HepG2 (cell line): ENCODE results near the gene TALDO1. TPM values are rescaled to one million over a fixed set of nuclear protein-coding genes. Genes with fewer than 3 reads are reported as not detected.

Experiments used
- ATAC-seq: fragments of 200-7000 bp; cut with Tn5 transposase; 3 replicates; pipeline ENCODE4 v1.9.1; 2020; ENCODE audit warnings: mild to moderate bottlenecking, moderate library complexity
- BruUV-seq: library from RNA; stranded (reverse); fragments of 400-500 nt; replicated peaks from 2 replicates; lab custom pipeline; 2021; lab: Mats Ljungman, UMichigan
- CTCF ChIA-PET: fragments of 300-600 bp; formaldehyde crosslinking; extraction: SDS; loops from one replicate; lab custom pipeline; 2021; ENCODE audit warnings: low total read pairs, inconsistent platforms, low intra/inter-chr PET ratio; lab: Yijun Ruan, JAX
- POLR2A ChIA-PET: fragments of 350-600 bp; sonication (Branson Sonifier 250); formaldehyde crosslinking; loops from one replicate; lab custom pipeline; 2020; ENCODE audit warnings: antibody characterized with exemption, inconsistent platforms; lab: Yijun Ruan, JAX
- DNase-seq: peaks from one replicate; pipeline ENCODE4 v3.0.0-alpha.2; 2015; ENCODE audit warnings: low spot score
- FAIRE-seq: peaks from 3 replicates; lab custom pipeline; 2011; peaks lifted over from hg19 to GRCh38; lab: Jason Lieb, UNC
- H2AFZ ChIP-seq: one replicate; pipeline ENCODE4 v1.6.1; 2011; ENCODE audit warnings: low read length, inconsistent platforms
- H3K27ac ChIP-seq: fragments of 300-600 bp; 3 replicates; pipeline ENCODE4 v1.8.0; 2011; ENCODE audit warnings: mixed run types, mild to moderate bottlenecking, mixed read lengths, low read length, inconsistent platforms; ENCODE audit not compliant: insufficient read depth; ENCODE audit errors: extremely low read length
- H3K27me3 ChIP-seq, 2 experiments: fragments of 200-600 bp in 1 of 2; 2 replicates in 1 of 2; 3 replicates in 1 of 2; pipeline versions ENCODE4 v1.6.0 to v1.8.0; 2011; ENCODE audit warnings: low read length in 2 of 2, mild to moderate bottlenecking in 2 of 2, moderate library complexity in 2 of 2, inconsistent platforms in 1 of 2; ENCODE audit not compliant: insufficient read depth in 2 of 2, control insufficient read depth in 1 of 2
- H3K36me3 ChIP-seq, 2 experiments: fragments of 200-600 bp in 1 of 2; replicated peaks in 1 of 2; 2 replicates in 1 of 2; 3 replicates in 1 of 2; pipeline versions ENCODE4 v1.5.1 to v1.8.0; 2011; ENCODE audit warnings: low read length in 2 of 2, inconsistent platforms in 1 of 2; ENCODE audit not compliant: insufficient read depth in 2 of 2, control insufficient read depth in 1 of 2
- H3K4me1 ChIP-seq: 2 replicates; pipeline ENCODE4 v1.5.1; 2012; ENCODE audit warnings: low read length, inconsistent platforms; ENCODE audit not compliant: insufficient read depth
- H3K4me2 ChIP-seq: 2 replicates; pipeline ENCODE4 v1.6.0; 2011; ENCODE audit warnings: low read depth, low read length, inconsistent platforms
- H3K4me3 ChIP-seq, 3 experiments: fragments of 200-600 bp in 1 of 3; sonication (generic), shearing (Covaris generic) in 1 of 3; replicated peaks in 1 of 3; 2 replicates each; pipeline ENCODE4 v1.5.1; 2011 to 2016; ENCODE audit warnings: low read length in 3 of 3, inconsistent platforms in 2 of 3, low read depth in 2 of 3, mild to moderate bottlenecking in 2 of 3, control low read depth in 1 of 3, mixed read lengths in 1 of 3; ENCODE audit not compliant: insufficient read depth in 1 of 3
- H3K79me2 ChIP-seq: one replicate; pipeline ENCODE4 v1.6.1; 2011; ENCODE audit warnings: low read length, inconsistent platforms; ENCODE audit not compliant: insufficient read depth
- H3K9ac ChIP-seq: 2 replicates; pipeline ENCODE4 v1.6.0; 2011; ENCODE audit warnings: mild to moderate bottlenecking, low read depth, low read length, inconsistent platforms; ENCODE audit not compliant: insufficient read depth
- H3K9me3 ChIP-seq: 2 replicates; pipeline ENCODE4 v1.5.1; 2012; ENCODE audit warnings: mild to moderate bottlenecking, low read length
- H4K20me1 ChIP-seq: 2 replicates; pipeline ENCODE4 v1.6.0; 2011; ENCODE audit warnings: inconsistent platforms, mild to moderate bottlenecking, low read length, moderate library complexity; ENCODE audit not compliant: insufficient read depth
- HINFP ChIP-seq: sonication (generic); formaldehyde crosslinking; IDR thresholded peaks from 2 replicates; pipeline ENCODE4 v1.4.0; 2020; ENCODE audit warnings: low read depth, mild to moderate bottlenecking, missing genetic modification reagents
- HNRNPL ChIP-seq: fragments of 200-400 bp; formaldehyde crosslinking; IDR thresholded peaks from 2 replicates; pipeline ENCODE4 v1.6.1; 2017; ENCODE audit warnings: mild to moderate bottlenecking, low read depth, low read length
- KDM5B ChIP-seq: sonication (generic); formaldehyde crosslinking; IDR thresholded peaks from 2 replicates; pipeline ENCODE4 v1.4.0; 2020; ENCODE audit warnings: missing genetic modification reagents, mild to moderate bottlenecking, borderline replicate concordance
- MXD4 ChIP-seq: IDR thresholded peaks from 2 replicates; pipeline ENCODE4 v1.6.1; 2016; ENCODE audit warnings: mild to moderate bottlenecking, missing biosample characterization, missing genetic modification reagents
- PAX8 ChIP-seq: sonication (generic); formaldehyde crosslinking; IDR thresholded peaks from 2 replicates; pipeline ENCODE4 v1.8.0; 2022; ENCODE audit warnings: mild to moderate bottlenecking, missing genetic modification reagents, borderline replicate concordance
- PITX1 ChIP-seq: sonication (generic); formaldehyde crosslinking; IDR thresholded peaks from 2 replicates; pipeline ENCODE4 v1.5.1; 2020; ENCODE audit warnings: mild to moderate bottlenecking, missing genetic modification reagents
- ZFP41 ChIP-seq: sonication (generic); formaldehyde crosslinking; IDR thresholded peaks from 2 replicates; pipeline ENCODE4 v1.4.0; 2020; ENCODE audit warnings: mild to moderate bottlenecking, missing genetic modification reagents, borderline replicate concordance
- ZGPAT ChIP-seq: IDR thresholded peaks from 2 replicates; pipeline ENCODE4 v1.6.1; 2016; ENCODE audit warnings: mild to moderate bottlenecking
- ZNF274 ChIP-seq: sonication (generic); formaldehyde crosslinking; IDR thresholded peaks from 2 replicates; pipeline ENCODE4 v1.5.1; 2020; ENCODE audit warnings: mild to moderate bottlenecking, missing genetic modification reagents
- ZNF367 ChIP-seq: sonication (generic); formaldehyde crosslinking; IDR thresholded peaks from 2 replicates; pipeline ENCODE4 v1.4.0; 2020; ENCODE audit warnings: missing genetic modification reagents, borderline replicate concordance
- ZNF510 ChIP-seq: sonication (generic); formaldehyde crosslinking; IDR thresholded peaks from 2 replicates; pipeline ENCODE4 v1.4.0; 2020; ENCODE audit warnings: low read depth, mild to moderate bottlenecking, missing genetic modification reagents
- ZNF687 ChIP-seq: sonication (generic); formaldehyde crosslinking; IDR thresholded peaks from 2 replicates; pipeline ENCODE4 v1.5.1; 2020; ENCODE audit warnings: mild to moderate bottlenecking, missing genetic modification reagents, moderate library complexity
- WGBS: methylation state at CpG from one replicate; pipeline ENCODE4 v1.1.6; 2017; ENCODE audit warnings: low lambda C conversion rate; 5-methylcytosine and 5-hydroxymethylcytosine counted together
- in situ Hi-C: cut with HindIII; loops from 2 replicates; pipeline ENCODE4 v1.10.0; 2017; ENCODE audit warnings: low pct_unique_long_range_greater_than_20kb; ENCODE audit not compliant: extremely low pct_ligation_motif_present
- intact Hi-C: fragments of 100-400 bp; cut with micrococcal nuclease; formaldehyde crosslinking; loops from one replicate; pipeline ENCODE4 v1.10.0; 2022; ENCODE audit not compliant: unreplicated experiment
- polyA plus RNA-seq, 8 experiments: library from polyadenylated mRNA; depleted of rRNA in 3 of 8; stranded (reverse) in 7 of 8; unstranded in 1 of 8; fragments of >200 nt; fragmentation: Illumina TruSeq in 4 of 8; extraction: Trizol in 4 of 8; gene quantifications; 2 replicates each; pipeline versions ENCODE4 v1.2.1 to v1.2.3, GENCODE V29; 2011 to 2016; ENCODE audit warnings: low read depth in 4 of 8, missing spikeins in 1 of 8, mixed read lengths in 1 of 8; ENCODE audit not compliant: insufficient read depth in 1 of 8
- total RNA-seq, 5 experiments: library from RNA; depleted of rRNA; stranded (reverse); fragments of >200 nt; fragmentation: Illumina TruSeq; extraction: Trizol; gene quantifications; 2 replicates each; pipeline ENCODE4 v1.2.3, GENCODE V29; 2016; ENCODE audit warnings: low read depth in 1 of 5

TALDO1 gene
- total and polyA plus RNA-seq, 2 of the 13 experiments (the other 11 are each of a cell fraction or from before 2014, with no cell fraction given): 107 to 240 TPM

GRCh38 chr11:746289-747157, 741 bp upstream of the TALDO1 start (continued):
- 0 out of 2 replicates have a peak, but pooled peaks have one; percentile 43 for TF ChIP-seq PAX8 (CRISPR knock-in tag)
- 0 out of 2 replicates have a peak, but pooled peaks have one; percentile 66 for TF ChIP-seq ZNF510
- no peak for TF ChIP-seq ZFP41 (CRISPR knock-in tag)
- TF ChIP-seq PITX1 (CRISPR knock-in tag): no peak
- no peak for TF ChIP-seq HINFP (CRISPR knock-in tag)
- TF ChIP-seq ZNF367: 0 out of 2 replicates have a peak, but pooled peaks have one; percentile 44

DNA sequence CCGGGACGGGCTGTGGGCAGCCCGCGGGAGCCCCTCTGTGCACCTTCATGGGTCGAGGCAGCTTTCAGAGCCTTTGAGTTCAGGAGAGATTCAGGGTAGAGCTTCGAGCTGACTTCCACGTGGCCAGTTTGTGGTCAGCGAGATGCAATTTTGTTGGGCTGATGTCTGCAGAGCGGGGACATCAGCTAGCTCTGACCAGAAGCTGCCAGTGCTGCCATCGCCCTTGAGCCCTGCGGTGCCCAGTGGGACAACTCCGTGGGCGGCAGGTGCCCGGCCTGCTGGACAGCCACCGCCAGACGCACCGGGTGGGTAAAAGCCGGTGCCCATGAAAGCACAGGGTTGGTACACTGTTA, 719 bp downstream of the TALDO1 start:
- Histone ChIP-seq H3K4me3 (peak overlapping the region; percentile 80 to 95 (median 85)), H3K9ac (peak overlapping the region; percentile 88), H4K20me1 (peaks cover 5% of the 10 kb centered on the region; the same call in 1 of the 2 replicates), H3K36me3 (peaks cover 0 to 6% of the 10 kb centered on the region in 2 experiments; a peak in 2 of 5 replicates), H3K79me2 (peaks cover 49% of the 10 kb centered on the region), H3K27me3 (no peaks in the 10 kb centered on the region; a peak in 1 of 5 replicates), H3K4me2 (peak overlapping the region; percentile 82), H3K9me3 (no peaks in the 10 kb centered on the region), H2AFZ (no peak overlapping the region), H3K4me1 (peaks cover 37% of the 10 kb centered on the region), H3K27ac (peak overlapping the region; percentile 73)
- 0% methylated on average over 8 of the region's 18 CpGs for WGBS
- no TSS peak for BruUV-seq
- in situ Hi-C loops: no loop called here
- no peak for DNase-seq
- POLR2A ChIA-PET: interaction anchor here (1.0 to 3.6 kb wide), 10 partner anchors 9 to 93 kb away, joined by 3 to 33 read pairs (median 4); partner anchors contain the start of genes EPS8L2, GATD1, RPLP2 and TMEM80
- CTCF ChIA-PET: interaction anchor here (1.9 kb wide), 1 partner anchor 19 kb away, joined by 7 read pairs; no protein-coding TSS in a partner anchor
- intact Hi-C loops: no loop called here
- peak; percentile 27 for ATAC-seq
- FAIRE-seq: no peak
- TF ChIP-seq ZGPAT (CRISPR knock-in tag) (0 out of 2 replicates have a peak, but pooled peaks have one; percentile 8), HNRNPL (peak; percentile 92; the same call in 1 of the 2 replicates), MXD4 (0 out of 2 replicates have a peak, but pooled peaks have one; percentile 32), KDM5B (CRISPR knock-in tag) (no peak), ZNF274 (0 out of 2 replicates have a peak, but pooled peaks have one; percentile 16), ZNF687 (0 out of 2 replicates have a peak, but pooled peaks have one; percentile 43)
